Activated CD4-positive, CD25-positive, alpha-beta regulatory T cell treated with anti-CD3 and anti-CD28 coated beads, Interleukin-2, amount 50 U/mL, for 24 hours (primary cell): ENCODE measurements around the gene NKX2-2.
A peak's percentile ranks its signal among the peaks of the same experiment; 100 is the strongest.
"Not testable (repeated sequence)": the region's sequence is repeated elsewhere in the genome, so short reads cannot be mapped to it uniquely, and the experiment has no call there.

Experiments used
- ATAC-seq, 2 donors: fragments of 150-1000 bp; cut with Tn5 transposase; one replicate each; pipeline ENCODE4 v1.10.0; 2021; ENCODE audit warnings: mild to moderate bottlenecking in 1 of 2, moderate library complexity in 1 of 2

NKX2-2 gene

GRCh38 chr20:21508230-21509078 is 5.4 kb downstream of the NKX2-2 start:
- no peak for ATAC-seq

- no peak for ATAC-seq
Observed at GRCh38 chr20:21507400-21508229, 6.2 kb downstream of the NKX2-2 start.

GRCh38 chr20:21505810-21506530 is 7.9 kb downstream of the NKX2-2 start:
- peak; percentile 69 to 76 for ATAC-seq

DNA sequence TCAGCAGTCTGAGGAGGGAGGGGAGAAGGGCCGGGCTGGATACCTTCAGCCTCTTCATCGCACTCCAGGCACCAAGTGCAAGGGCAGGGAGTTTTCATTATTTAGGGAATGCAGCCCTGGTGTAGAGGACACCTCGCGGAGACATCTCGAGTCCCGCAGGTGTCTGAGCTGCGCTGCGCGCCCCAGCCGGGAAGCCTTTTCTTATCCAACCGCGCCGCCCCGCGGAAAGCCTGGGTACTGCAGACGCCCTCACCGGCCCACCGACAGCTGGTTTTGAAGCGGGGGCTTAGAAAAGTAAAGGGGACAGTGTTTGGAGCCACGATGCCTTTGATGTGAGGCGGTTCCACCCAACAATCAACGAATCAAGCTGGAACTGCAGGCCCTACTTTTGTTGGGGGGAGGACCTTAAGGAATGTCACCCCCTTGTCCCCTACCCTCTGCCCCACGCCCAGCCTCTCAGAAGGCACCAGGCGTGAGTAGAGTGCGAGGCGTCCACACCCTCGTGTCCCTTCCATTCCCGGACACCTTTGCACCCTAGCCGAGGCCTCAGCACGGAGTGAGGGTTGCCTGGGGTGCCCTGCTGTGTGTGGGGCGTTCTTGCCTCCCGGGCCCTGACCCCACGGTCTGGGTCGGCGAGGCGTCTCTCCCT is 8.6 kb downstream of the NKX2-2 start:
- peak; percentile 44 to 60 for ATAC-seq

DNA sequence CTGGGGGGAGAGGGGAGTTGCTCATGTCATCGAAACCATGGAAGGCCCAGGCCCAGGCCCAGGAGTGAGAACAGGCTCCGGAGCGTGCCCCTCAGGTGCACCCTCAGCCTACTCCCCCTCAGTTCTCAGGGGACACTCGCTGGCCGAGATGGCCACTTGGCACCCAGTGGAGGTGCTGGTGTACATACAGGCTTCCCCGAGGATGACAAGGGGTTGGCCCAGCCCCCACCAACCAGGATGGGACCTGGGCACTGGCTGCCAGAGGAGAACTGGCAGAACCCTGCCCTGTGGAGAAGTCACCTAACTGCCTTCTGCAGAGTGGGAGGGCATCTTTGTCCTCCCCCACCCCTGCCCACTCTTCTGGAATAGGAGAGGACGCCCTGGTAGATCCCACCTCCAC is 9.5 kb downstream of the NKX2-2 start:
- ATAC-seq = no peak

- no peak for ATAC-seq
Observed at GRCh38 chr20:21503345-21503744, 10.5 kb downstream of the NKX2-2 start.

DNA sequence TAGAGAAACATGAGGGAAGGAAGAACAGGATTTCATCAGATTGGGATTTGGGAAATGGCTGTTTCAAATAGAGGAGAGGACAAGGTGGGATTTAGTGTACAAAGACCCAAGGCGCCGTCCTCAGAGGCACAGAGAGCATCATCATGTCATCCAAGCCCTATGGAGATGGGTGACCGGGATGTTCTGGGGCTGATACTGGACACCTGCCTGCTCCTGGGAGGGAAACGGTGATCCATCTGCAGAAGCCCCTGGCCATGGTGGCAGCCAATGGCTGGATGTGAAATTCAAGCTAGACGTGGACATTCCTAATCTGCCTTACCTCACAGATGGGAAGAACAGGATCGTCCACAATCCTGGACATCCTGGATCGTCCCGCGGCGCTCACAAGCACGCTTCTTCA is 12.7 kb downstream of the NKX2-2 start:
- no peak for ATAC-seq

DNA sequence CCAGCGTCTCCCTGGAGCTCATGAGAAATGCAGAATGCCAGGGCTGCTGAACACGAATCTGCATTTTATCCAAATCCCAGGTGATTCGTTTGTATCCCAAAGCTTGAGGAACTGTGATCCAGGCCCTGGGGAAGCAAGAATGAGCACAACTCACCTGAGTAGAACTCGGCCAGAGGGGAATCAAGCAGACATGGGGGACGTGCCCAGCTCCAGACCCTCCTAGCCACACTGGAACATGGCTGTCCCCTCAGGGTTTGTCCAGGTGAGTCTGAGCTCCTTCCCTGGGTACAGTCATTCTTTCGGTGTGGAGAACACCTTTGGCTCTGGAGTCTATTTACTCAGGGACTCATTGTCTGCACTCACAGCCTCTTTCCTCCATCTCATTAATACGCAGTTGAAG is 13.3 kb downstream of the NKX2-2 start:
- ATAC-seq = no peak

DNA sequence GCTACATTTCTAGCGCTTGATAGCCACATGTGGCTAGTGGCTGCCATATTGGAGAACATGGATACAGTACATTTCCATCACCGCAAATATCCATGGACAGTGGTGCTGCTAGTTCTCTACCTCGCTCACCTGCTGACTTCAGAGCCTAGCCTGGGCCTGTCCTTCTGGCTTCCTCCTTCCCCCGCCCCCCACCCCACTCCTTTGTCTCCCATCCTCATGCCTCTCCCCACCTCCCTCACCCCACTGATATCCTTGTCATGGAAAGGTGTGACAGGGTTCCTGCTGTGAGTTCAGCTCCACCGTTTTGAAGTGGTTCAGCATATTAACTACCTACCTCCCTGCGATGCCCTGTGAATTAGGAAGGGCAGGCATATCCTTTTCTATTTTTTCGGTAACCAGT is 14.2 kb downstream of the NKX2-2 start:
- ATAC-seq = no peak

- no peak for ATAC-seq
Observed at GRCh38 chr20:21498635-21499034, 15.2 kb downstream of the NKX2-2 start.

DNA sequence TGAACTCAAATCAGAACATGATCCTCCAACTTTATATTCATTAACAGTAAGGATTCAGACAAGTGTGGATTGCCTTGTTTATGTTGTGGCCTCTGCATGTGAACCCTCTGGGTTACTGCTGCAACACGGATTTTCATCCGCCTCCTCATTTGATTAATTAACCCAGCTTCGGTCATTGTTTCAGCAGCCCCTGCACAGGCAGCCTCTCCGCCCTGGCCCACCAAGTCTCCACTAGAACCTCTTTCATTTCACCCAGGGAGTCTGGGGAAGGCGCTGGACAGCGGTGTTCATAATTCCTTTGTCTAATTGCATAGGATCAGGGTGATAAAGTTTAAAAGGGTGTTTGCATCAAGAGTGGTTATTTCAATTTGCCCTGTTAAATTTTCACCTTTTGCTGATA is 15.7 kb downstream of the NKX2-2 start:
- no peak for ATAC-seq

DNA sequence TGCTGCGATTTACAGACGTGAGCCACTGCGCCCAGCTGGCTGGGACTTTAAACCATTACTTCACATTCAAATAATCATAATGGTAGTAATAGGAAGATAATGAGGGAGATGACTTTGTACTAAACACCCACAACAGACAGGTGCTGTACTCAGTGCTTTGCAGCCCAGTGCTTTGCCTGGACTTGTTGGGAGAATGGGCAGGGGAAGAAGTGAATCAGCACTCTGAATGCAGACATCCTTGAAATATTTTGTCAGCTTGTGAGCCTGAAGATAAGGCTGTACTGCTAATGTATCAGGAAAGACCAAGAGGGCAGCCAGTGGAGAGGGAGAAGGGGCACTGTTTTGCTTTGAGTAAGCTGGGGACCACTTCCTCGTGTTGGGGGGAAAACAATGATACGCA is 17.4 kb downstream of the NKX2-2 start:
- no peak for ATAC-seq

GRCh38 chr20:21493049-21493448 is 20.8 kb downstream of the NKX2-2 start:
- ATAC-seq = no peak

GRCh38 chr20:21490105-21490504 is 23.8 kb downstream of the NKX2-2 start:
- no peak for ATAC-seq

DNA sequence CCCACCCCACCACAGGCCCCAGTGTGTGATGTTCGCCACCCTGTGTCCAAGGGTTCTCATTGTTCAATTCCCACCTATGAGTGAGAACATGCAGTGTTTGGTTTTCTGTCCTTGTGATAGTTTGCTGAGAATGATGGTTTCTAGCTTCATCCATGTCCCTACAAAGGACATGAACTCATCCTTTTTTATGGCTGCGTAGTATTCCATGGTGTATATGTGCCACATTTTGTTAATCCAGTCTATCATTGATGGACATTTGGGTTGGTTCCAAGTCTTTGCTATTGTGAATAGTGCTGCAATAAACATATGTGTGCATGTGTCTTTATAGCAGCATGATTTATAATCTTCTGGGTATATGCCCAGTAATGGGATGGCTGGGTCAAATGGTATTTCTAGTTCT is 33.7 kb downstream of the NKX2-2 start:
- ATAC-seq = not testable (repeated sequence)

- no peak for ATAC-seq
Observed at GRCh38 chr20:21465799-21466198, 48.1 kb downstream of the NKX2-2 start.

DNA sequence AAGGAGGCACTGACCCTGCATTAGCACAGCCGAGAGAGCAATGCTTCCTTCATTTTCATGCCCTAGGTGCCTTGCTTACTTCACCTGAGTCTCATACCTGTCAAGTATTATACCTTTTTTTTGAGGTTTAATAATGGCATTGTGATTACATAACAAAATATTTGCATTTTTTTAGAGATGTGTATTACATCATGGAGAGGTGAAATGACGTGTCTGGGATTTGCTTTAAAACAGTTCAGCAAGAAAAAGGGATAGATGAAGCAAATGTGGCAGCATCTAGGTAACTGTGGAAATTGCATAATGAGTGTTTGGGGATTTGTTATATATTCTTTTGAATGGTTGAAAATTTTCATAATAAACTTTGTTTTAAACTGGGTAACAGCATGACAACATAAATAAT is 48.9 kb downstream of the NKX2-2 start:
- no peak for ATAC-seq
